T47D (cell line): ENCODE data around the gene NCAM1.

Source experiments
- DNase-seq, 2 experiments: peaks; one replicate each; pipeline versions ENCODE4 v3.0.0 to v3.0.0-alpha.2; 2011 to 2012; ENCODE audit warnings: low read depth in 1 of 2, low spot score in 1 of 2
- JUND ChIP-seq: IDR thresholded peaks from 2 replicates; pipeline ENCODE4 v1.6.1; 2012; ENCODE audit warnings: low read depth
- in situ Hi-C: cut with HindIII; loops from 2 replicates; pipeline ENCODE4 v1.10.0; 2016; ENCODE audit warnings: low sequenced_read_pairs, low pct_unique_long_range_greater_than_20kb

The NCAM1 gene

GRCh38 chr11:113271551-113272245 lies 310.5 kb downstream of the NCAM1 start:
- TF ChIP-seq JUND = no peak
- no peak for DNase-seq
- in situ Hi-C loops = no loop called here

- no peak for DNase-seq
- in situ Hi-C loops = no loop called here
- TF ChIP-seq JUND = no peak
Measured at GRCh38 chr11:113272281-113272680, 311.1 kb downstream of the NCAM1 start.

- in situ Hi-C loops = no loop called here
- no peak for DNase-seq
- TF ChIP-seq JUND = no peak
Measured at GRCh38 chr11:113272927-113273615, 311.9 kb downstream of the NCAM1 start.

- no peak for TF ChIP-seq JUND
- DNase-seq = no peak
- in situ Hi-C loops = no loop called here
Measured at GRCh38 chr11:113273720-113274119, 312.5 kb downstream of the NCAM1 start.

DNA sequence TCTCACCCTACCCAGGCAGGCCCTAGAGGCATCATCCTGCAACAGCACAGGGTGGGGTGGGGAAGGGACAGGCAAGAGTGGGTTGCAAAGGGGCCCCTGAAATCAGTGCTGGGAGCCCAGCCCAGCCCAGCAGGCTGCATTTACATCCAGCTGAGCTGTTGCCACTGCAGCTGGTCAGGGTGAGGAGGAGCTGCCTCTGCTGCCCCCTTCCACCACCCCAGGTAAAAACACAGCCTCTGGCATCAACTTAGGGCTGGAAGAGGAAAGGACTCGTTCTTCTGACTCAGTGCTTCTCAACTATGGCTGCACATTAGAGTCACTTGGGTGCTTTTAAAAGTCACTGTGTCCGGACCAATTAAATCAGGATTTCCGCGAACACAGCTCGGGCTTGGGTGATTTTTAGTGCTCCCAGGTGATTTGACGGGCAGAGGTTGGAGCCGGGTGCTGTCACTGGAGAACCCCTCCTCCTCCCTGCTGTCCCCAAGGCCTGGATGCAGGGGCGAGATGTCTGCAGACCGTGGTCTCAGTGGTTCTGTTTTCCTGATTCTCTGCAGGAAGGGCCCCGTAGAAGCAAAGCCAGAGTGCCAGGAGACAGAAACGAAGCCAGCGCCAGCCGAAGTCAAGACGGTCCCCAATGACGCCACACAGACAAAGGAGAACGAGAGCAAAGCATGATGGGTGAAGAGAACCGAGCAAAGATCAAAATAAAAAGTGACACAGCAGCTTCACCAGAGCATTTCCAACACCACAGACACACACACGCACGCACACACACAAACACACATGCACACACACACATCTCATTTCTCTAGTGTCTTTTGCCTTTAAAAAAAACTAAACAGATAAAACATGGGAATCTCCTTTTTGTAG lies 313.7 kb downstream of the NCAM1 start:
- peak in 1 of 2 experiments; percentile 31 for DNase-seq
- in situ Hi-C loops = no loop called here
- TF ChIP-seq JUND = no peak

- in situ Hi-C loops = no loop called here
- DNase-seq = no peak
- TF ChIP-seq JUND = no peak
Measured at GRCh38 chr11:113275602-113276001, 314.4 kb downstream of the NCAM1 start.

DNA sequence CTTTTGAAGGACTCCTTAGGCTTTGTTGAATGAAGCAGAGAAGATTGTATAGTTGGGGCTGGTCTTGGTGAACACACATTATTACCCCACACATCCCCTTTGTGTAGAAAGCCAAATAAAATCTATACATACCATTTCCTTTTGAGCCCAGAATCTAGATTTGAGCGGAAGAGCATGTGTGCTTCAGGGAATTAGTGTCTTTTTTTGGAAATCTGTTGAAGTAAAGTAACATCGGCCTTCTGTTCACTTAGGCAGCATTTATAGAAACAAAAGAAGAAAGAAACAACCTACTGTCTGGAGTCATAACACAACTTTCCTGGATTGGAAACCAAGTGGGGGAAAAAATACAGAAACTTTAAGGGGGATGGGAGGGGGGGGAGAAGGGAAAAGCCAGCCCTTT lies 315.2 kb downstream of the NCAM1 start:
- in situ Hi-C loops = no loop called here
- no peak for TF ChIP-seq JUND
- no peak for DNase-seq

DNA sequence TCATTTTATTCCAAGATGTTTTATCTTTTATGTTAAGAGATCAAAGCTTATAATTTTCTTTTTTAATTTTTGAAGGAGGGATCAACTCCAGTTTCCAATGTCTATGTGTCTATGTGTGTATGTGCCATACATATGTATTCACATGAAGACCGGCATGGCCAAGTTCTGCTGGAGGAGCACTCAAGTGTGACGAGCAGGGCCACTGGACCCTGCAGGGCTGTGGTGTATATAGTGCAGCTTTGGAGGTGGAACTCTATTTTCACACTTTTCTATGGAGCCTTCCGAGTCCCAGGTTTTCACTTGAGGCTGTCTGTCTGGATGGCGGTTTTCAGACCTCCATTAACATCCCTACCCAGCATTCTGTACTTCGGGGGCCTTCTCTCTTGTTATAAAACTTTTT lies 316.7 kb downstream of the NCAM1 start:
- in situ Hi-C loops = no loop called here
- DNase-seq = no peak
- TF ChIP-seq JUND = no peak

DNA sequence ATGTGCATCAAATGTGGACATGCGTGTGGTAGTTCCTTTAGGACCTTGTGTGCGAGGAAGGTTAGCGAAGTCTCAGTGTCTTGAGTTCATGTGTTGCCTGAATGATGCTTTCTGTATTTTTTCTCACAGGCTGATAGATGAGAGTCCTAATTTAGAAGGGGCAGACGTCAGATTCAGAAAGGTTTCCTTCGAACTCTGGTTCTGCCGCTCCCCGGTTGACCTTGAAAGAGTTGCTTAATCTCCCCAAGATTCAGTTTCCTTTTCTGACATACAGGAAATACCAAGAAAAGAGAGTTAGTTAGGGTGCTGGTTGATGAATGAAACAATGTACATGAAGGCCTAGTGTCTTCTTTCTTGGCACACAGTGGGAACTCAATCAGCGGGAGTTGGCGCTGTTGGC lies 317.3 kb downstream of the NCAM1 start:
- no peak for DNase-seq
- in situ Hi-C loops = no loop called here
- TF ChIP-seq JUND = no peak

- no peak for DNase-seq
- TF ChIP-seq JUND = no peak
- in situ Hi-C loops = no loop called here
Measured at GRCh38 chr11:113278925-113279324, 317.7 kb downstream of the NCAM1 start.

- no peak for DNase-seq
- TF ChIP-seq JUND = no peak
- in situ Hi-C loops = no loop called here
Measured at GRCh38 chr11:113279591-113279990, 318.4 kb downstream of the NCAM1 start.

DNA sequence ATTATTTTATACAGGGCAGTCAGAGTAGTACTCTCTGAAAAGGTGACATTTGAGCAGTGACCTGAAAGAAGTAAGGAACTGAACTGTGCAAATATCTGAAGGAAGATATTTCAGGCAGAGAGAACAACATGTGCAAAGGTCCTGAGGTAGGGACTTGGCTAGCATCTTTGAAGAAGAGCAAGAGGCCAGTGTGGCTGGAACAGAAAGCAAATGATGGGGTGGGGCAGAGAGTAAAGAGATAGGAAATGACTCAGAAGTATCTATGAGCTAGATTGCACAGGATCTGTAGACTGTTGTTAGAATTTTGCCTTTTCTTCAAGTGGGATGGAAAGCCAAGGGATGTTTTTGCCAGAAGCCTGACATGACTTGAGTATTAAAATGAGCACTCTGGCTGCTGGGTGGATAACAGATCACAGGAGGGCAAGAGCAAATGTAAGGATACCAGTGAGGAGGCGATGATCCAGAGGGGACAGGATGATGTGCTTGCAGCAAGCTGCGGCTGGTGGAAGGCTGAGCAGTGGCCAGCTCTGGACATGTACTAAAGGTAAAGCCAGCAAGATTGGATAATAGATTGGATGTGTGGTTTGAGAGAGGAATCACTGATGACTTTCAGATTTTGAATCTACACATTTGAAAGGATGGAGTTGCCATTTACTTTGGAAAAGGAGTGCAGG lies 320.0 kb downstream of the NCAM1 start:
- no peak for TF ChIP-seq JUND
- no peak for DNase-seq
- in situ Hi-C loops = no loop called here
